Muscle of leg (tissue), 11 donors: ENCODE data around the gene GYS1. TPM values are rescaled to one million over a fixed set of nuclear protein-coding genes. Genes with fewer than 3 reads are reported as not detected.

Source experiments
- DNase-seq: peaks from one replicate; pipeline ENCODE4 v3.0.0; 2013
- H3K27ac ChIP-seq: one replicate; pipeline ENCODE4 v1.5.1; 2013; ENCODE audit warnings: mild to moderate bottlenecking, low read length, control low read depth
- H3K27me3 ChIP-seq: one replicate; pipeline ENCODE4 v1.6.1; 2013; ENCODE audit warnings: low read length; ENCODE audit not compliant: control insufficient read depth, insufficient read depth
- H3K36me3 ChIP-seq: one replicate; pipeline ENCODE4 v1.6.1; 2013; ENCODE audit warnings: low read length; ENCODE audit not compliant: control insufficient read depth, insufficient read depth
- H3K4me1 ChIP-seq: one replicate; pipeline ENCODE4 v1.6.1; 2013; ENCODE audit warnings: low read length; ENCODE audit not compliant: control insufficient read depth, insufficient read depth
- H3K4me3 ChIP-seq: one replicate; pipeline ENCODE4 v1.5.1; 2013; ENCODE audit warnings: low read length, control low read depth
- H3K9me3 ChIP-seq: replicated peaks from 2 replicates; pipeline ENCODE4 v1.6.1; 2013; ENCODE audit warnings: low read depth, low read length; ENCODE audit not compliant: control insufficient read depth
- WGBS: methylation state at CpG from one replicate; pipeline ENCODE4 v1.1.5; 2013; ENCODE audit warnings: missing lambda C conversion rate; ENCODE audit not compliant: insufficient coverage; 5-methylcytosine and 5-hydroxymethylcytosine counted together
- polyA plus RNA-seq, 8 donors: library from polyadenylated mRNA; unstranded; fragments of 120-200 nt; gene quantifications; one replicate each; pipeline versions ENCODE4 v1.2.1 to v1.2.3, GENCODE V29; 2013; ENCODE audit warnings: inconsistent platforms in 1 of 8, low replicate concordance in 1 of 8; ENCODE audit not compliant: insufficient read length in 8 of 8, insufficient read depth in 1 of 8
- total RNA-seq: library from RNA; stranded (reverse); fragments of 120-200 nt; gene quantifications from one replicate; pipeline ENCODE4 v1.2.4, GENCODE V29; 2013

The GYS1 gene
- total and polyA plus RNA-seq, 9 donors, result 43.8 to 87.3 (median 63.5) TPM

GRCh38 chr19:48965040-48965805 is 27.9 kb downstream of the GYS1 start, which contains the start of gene FTL:
TSS of gene FTL (plus strand) at chr19:48965309. CDS start at chr19:48965508, 199 bp downstream.
- peak; percentile 99 for DNase-seq
- Histone ChIP-seq H3K27me3 (no peaks in the 10 kb centered on the region), H3K4me3 (peak within 1 kb of the TSS; percentile 88), H3K27ac (peak within 1 kb of the TSS; percentile 93), H3K36me3 (peaks cover 38% of the 10 kb centered on the region), H3K9me3 (no peaks in the 10 kb centered on the region), H3K4me1 (peaks cover 33% of the 10 kb centered on the region)
- 0% methylated on average over 49 of the region's 52 CpGs for WGBS

- Histone ChIP-seq H3K4me3 (peak overlapping the region; percentile 33), H3K27me3 (no peaks in the 10 kb centered on the region), H3K27ac (peak overlapping the region; percentile 91), H3K4me1 (peaks cover 33% of the 10 kb centered on the region), H3K9me3 (no peaks in the 10 kb centered on the region), H3K36me3 (peaks cover 31% of the 10 kb centered on the region)
- WGBS, result 9% methylated on average over 17 of the region's 19 CpGs
- peak; percentile 70 for DNase-seq
These were observed 28.7 kb downstream of the GYS1 start for GRCh38 chr19:48964205-48965039.

GRCh38 chr19:48963371-48964204 is 29.5 kb downstream of the GYS1 start:
- Histone ChIP-seq H3K4me3 (peak overlapping the region; percentile 29), H3K4me1 (peaks cover 33% of the 10 kb centered on the region), H3K9me3 (no peaks in the 10 kb centered on the region), H3K27ac (peak overlapping the region; percentile 91), H3K36me3 (peaks cover 24% of the 10 kb centered on the region), H3K27me3 (no peaks in the 10 kb centered on the region)
- DNase-seq, result peak; percentile 86
- WGBS, result 7% methylated on average over 23 of the region's 28 CpGs

GRCh38 chr19:48962849-48963165 is 30.3 kb downstream of the GYS1 start:
- 57% methylated on average over 3 of the region's 7 CpGs for WGBS
- Histone ChIP-seq H3K4me3 (no peak overlapping the region), H3K9me3 (no peaks in the 10 kb centered on the region)

GRCh38 chr19:48962029-48962848 is 30.9 kb downstream of the GYS1 start:
- no peak overlapping the region for H3K4me3 ChIP-seq
- DNase-seq, result peak; percentile 57
- peaks cover 33% of the 10 kb centered on the region for H3K4me1 ChIP-seq
- no peaks in the 10 kb centered on the region for H3K27me3 ChIP-seq
- H3K36me3 ChIP-seq, result peaks cover 17% of the 10 kb centered on the region
- WGBS, result 47% methylated on average over 19 of the region's 22 CpGs
- H3K9me3 ChIP-seq, result no peaks in the 10 kb centered on the region
- peak overlapping the region; percentile 33 for H3K27ac ChIP-seq

More at GRCh38 chr19:48962849-48963165, 30.3 kb downstream of the GYS1 start:
- no peaks in the 10 kb centered on the region for H3K27me3 ChIP-seq
- DNase-seq, result no peak
- H3K4me1 ChIP-seq, result peaks cover 33% of the 10 kb centered on the region
- peaks cover 17% of the 10 kb centered on the region for H3K36me3 ChIP-seq
- H3K27ac ChIP-seq, result peak overlapping the region; percentile 33

GRCh38 chr19:48961673-48962028 is 31.5 kb downstream of the GYS1 start:
- Histone ChIP-seq H3K4me1 (peaks cover 32% of the 10 kb centered on the region), H3K27ac (no peak overlapping the region)
- 78% methylated on average over 11 of the region's 12 CpGs for WGBS

GRCh38 chr19:48961051-48961649 is 32.0 kb downstream of the GYS1 start:
- Histone ChIP-seq H3K4me3 (no peak overlapping the region), H3K27ac (no peak overlapping the region), H3K27me3 (no peaks in the 10 kb centered on the region), H3K9me3 (no peaks in the 10 kb centered on the region), H3K4me1 (peaks cover 27% of the 10 kb centered on the region), H3K36me3 (peaks cover 13% of the 10 kb centered on the region)
- no peak for DNase-seq
- 82% methylated on average over 15 of the region's 19 CpGs for WGBS

More at GRCh38 chr19:48961673-48962028, 31.5 kb downstream of the GYS1 start:
- H3K9me3 ChIP-seq, result no peaks in the 10 kb centered on the region
- peaks cover 15% of the 10 kb centered on the region for H3K36me3 ChIP-seq
- no peak overlapping the region for H3K4me3 ChIP-seq
- H3K27me3 ChIP-seq, result no peaks in the 10 kb centered on the region
- no peak for DNase-seq

GRCh38 chr19:48959341-48960239 is 33.5 kb downstream of the GYS1 start:
- Histone ChIP-seq H3K4me3 (no peak overlapping the region), H3K27me3 (no peaks in the 10 kb centered on the region), H3K27ac (no peak overlapping the region), H3K4me1 (peaks cover 31% of the 10 kb centered on the region), H3K9me3 (no peaks in the 10 kb centered on the region), H3K36me3 (peaks cover 10% of the 10 kb centered on the region)
- no peak for DNase-seq
- WGBS, result 84% methylated on average over 7 of the region's 16 CpGs
